ENCODE results near the gene DLG1.

DLG1 gene

DNA sequence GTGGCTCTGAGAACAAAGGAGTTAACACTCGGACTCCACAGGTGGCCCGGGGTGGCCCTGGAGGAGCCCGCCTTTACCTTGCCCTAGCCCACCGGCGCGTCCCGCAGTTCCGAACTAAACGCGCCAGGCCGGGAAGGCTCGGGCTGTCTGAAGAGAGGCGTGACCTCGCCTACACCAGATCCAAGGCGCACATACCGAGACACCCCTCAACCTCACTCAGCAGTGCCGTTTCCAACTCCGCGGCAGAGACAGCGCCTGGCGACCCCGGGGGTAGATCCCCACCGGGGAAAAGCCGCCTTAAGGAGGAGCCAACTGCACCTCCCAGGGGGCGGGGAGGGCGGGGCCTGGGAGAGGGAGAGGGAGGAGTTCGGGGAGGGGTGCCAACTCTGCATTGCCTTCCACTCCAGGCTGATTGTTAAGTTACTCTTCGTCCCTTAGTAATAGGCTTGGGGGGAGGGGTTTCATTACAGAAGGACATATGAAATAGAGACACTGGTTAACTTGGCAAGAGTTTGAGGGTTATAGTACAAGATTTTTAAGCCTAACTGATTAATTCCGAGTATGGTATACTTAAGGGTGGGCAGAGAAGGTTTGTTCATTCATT lies at the start of gene DLG1:
Gene DLG1, minus strand, starts transcription at position 272 of the 604 bp plus-strand sequence. CDS start 1,408 bp downstream, outside the sequence.
- no peak for FAIRE-seq

DNA sequence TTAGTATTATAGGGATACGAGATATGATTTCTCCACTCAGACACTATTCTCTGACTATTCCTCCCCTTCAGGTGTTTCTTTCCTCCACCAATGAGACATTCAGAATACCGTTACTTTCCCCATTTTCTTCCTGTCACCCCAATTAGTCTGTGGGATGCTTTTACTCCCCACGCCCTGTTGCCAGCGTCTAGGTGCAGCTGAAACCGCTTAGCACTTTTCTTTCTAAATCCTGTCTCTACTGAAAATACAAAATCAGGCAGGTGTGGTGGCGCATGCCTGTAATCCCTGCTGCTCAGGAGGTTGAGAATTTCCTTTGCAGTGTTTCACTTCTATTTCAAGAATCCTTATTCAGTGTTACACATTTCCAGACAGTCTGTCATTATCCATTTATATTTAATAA lies 49.6 kb upstream of the DLG1 start:
- FAIRE-seq, result no peak

- FAIRE-seq, result no peak
Measured at GRCh38 chr3:197345390-197345789, 47.0 kb upstream of the DLG1 start.

DNA sequence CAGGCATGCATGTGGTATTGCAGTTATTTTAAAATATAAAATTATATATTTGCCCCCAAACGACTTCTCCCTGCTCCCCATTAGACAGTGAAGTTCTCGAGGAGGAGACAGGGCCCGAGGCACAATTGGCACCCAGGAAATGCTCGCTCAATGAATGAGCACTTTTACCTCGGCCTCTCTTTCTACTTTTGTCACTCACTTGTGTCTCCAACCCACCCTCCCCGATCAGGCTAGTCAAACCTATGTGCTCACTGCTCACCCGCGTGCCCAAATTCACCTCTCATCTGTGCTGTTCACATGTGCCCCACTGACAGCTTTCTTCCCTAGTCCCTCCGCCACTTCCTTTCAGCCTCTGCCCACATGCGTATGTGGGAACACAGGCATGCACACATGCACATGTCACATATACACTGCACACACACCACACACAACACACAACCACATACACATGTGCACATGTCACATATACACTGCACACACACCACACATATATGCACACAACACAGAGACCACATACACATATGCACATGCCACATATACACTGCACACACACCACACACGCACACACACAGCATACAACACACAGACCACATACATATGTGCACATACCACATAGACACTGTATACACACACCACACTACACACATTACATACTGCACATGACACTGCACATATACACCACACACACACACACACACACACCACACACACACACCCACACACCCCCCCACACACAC lies 46.3 kb upstream of the DLG1 start:
- FAIRE-seq, result no peak

DNA sequence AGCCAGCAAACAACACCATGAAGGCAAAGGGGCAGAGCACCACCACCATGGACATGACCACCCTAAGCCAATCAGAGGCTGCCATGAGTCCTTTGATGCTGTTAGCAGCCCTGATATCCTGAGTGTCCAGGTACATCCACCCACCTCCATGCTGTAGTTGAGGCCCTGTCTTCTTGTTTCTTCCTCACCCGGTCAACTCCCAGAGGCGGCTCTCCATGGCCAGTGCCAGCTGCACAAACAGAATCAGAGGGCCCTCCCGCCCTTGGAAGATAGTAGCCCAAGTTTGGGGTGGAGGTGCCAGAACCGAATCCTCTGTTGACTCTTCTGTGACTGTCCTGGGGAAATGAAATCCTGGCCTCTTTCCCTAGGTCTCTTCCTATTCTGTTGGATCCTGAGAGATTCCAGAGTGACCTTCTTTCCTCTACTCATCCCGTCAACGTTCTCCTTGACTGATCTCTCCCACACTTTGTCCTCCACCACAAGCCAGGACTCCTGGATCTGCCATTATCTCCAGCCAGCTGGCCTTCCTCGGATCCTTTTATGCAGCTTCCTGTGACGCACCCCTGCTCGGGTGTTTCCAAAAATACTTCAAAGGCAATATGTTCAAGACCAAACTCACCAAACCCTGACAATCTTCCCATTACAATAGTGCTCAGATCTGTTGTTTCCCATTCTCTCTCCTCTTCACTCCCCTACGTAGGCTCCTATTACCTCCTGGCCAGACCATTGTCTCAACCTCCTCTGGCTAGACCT lies 45.4 kb upstream of the DLG1 start:
- no peak for FAIRE-seq

DNA sequence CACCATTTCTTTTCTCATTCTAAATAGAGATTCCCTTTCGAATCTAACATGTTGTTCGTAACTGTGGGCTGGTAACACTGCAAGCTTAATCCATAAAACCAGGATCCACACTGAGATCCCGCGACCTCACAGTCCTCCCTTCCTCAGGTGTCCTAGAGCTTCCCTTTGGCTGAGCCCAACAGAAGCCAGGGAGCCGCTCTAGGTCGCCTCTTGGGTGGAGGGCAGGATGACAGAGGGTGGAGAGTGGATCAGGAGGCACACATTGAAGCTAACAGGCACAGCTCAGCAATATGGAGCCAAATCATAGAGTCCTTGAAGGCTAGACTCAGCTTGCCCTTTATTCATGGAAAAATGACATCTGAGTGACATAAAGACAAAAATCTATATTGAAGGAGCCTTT lies 44.7 kb upstream of the DLG1 start:
- FAIRE-seq, result no peak

DNA sequence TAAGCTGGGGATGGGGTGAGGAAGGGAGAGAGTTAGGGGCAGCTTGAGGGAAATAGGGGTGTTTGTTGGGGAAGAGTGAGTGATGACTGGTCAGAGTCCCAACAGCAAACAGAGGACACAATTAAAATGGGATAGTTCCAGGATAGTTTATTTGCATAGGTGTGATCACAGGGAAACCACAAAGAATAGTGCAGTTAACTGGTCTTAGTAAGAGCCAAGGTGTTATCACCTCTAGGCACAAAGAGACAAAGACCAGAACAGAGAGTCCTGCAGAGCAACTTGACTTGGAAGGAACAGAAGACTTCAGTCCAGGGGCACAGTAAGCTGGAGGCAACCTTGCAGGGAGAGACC lies 42.1 kb upstream of the DLG1 start:
- no peak for FAIRE-seq

DNA sequence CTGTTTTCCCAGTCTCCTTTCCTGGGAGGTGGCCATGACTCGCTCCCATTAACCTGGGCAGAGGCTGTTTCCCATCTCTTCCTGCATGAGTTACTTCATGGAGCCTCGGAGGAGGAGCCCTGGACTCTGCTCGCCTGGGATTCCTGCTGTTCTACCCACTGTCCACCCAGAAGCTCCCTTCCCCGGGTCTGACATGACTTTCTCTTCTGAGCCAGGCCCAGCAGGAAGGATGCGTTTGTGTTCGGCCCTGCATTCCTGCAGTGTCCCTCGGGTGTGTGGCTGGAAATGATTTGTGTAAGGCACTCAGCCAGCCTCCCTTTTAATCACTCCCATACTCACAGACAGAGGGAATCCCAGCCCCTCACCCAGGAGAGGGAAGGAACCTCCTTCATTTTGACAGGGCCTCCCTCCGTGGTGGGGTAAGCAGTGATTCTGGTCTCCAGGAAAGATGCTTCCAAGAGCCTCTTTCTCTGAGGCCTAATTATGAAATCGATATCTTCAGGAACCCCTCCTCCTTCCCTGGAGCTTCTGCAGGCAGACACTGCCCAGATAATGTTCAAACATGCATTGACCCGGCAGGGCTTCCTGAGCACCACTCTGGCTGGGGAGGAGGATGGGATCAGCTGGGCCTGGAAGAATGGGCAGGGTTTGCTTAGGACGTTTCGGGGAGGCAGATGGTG lies 41.6 kb upstream of the DLG1 start:
- FAIRE-seq, result no peak

DNA sequence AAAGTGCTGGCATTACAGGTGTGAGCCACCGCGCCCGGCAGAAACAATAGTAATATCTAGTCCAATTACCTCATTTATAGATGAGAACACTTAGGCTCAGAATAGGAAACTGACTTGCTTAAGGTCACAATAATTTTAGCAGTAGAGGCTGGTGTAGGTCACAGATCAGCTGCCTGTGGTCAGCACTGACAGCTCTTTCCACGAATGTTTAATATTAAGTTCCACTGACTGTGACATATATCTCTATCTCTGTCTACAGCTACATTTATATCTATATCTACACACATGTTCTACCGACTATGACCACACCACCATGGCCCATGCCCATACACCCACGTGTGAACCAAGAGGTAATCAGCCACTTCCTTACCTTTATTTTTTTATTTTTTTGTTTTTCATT lies 40.2 kb upstream of the DLG1 start:
- no peak for FAIRE-seq

GRCh38 chr3:197337656-197338055 lies 39.2 kb upstream of the DLG1 start:
- no peak for FAIRE-seq

- no peak for FAIRE-seq
Measured at GRCh38 chr3:197337214-197337613, 38.8 kb upstream of the DLG1 start.

GRCh38 chr3:197336348-197336747 lies 37.9 kb upstream of the DLG1 start:
- no peak for FAIRE-seq

GRCh38 chr3:197335428-197336132 lies 37.2 kb upstream of the DLG1 start:
- FAIRE-seq, result no peak

- no peak for FAIRE-seq
Measured at GRCh38 chr3:197333901-197334639, 35.7 kb upstream of the DLG1 start.

- FAIRE-seq, result no peak
Measured at GRCh38 chr3:197331131-197331530, 32.7 kb upstream of the DLG1 start.

GRCh38 chr3:197329382-197329781 lies 31.0 kb upstream of the DLG1 start:
- FAIRE-seq, result no peak

DNA sequence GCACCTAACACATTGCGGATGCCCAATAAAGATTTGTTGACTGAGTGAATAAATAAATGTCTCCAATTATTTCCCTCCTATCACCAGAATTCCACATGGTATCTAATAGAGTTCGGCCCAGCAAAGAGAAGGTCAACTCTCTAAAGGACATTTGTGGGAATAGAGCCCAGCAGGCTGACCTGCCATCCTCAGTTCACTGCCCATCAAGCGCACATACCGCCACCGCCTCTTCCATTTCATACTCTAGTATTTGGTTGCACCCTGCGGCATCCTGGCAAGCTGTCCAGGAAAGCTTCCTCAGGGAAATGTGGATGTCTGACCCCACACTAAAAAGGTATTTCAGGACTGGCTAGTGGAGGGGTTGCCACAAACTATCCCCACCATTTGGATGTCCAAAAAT lies 29.8 kb upstream of the DLG1 start:
- no peak for FAIRE-seq

- no peak for FAIRE-seq
Measured at GRCh38 chr3:197327701-197328100, 29.3 kb upstream of the DLG1 start.

DNA sequence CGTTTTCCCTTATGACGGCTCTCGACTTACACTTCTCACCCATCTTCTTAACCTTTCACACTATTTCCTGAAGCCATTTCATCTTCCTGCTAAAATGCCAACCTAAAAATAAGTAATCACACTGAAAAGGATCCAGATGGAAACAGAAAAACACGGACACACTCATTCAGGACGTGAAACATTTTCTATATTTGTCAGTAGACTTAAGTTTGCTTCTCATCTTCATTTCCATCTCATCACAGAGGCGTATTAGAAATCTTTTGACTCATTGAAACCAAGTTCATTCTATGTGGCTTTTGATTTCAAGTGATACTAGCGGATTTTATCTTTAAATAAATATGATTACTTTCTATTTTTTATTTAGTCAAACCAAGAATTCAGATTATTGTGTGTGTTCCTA lies 27.4 kb upstream of the DLG1 start:
- no peak for FAIRE-seq

DNA sequence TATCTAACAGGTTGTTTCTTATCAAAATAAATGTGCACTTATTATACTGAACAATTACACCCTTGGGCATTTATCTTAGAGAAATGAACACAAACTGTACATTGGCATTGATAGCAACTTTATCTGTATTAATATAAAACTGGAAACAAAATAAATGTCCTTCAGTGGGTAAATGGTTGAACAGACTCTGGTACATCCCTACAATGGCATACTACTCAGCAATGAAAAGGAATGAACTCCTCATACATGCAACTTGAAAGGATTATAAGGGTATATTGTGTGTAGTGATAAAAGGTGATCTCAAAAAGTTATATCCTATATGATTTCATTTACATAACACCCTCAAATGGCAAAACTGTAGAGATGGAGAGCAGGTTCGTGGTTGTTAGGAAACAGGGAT lies 23.7 kb upstream of the DLG1 start:
- no peak for FAIRE-seq

- FAIRE-seq, result no peak
Measured at GRCh38 chr3:197320582-197320981, 22.2 kb upstream of the DLG1 start.

Data from endometrium (tissue), 2 donors.